Measurements from ENCODE around the gene ASXL1. TPM values are rescaled to one million over a fixed set of nuclear protein-coding genes. Genes with fewer than 3 reads are reported as not detected.

Gene ASXL1
- total RNA-seq, 2 donors from 2014 or later, result 39.9 to 42.5 TPM

GRCh38 chr20:32480371-32481241, 122.5 kb downstream of the ASXL1 start:
- DNase-seq, result peak in 1 of 2 donors; percentile 35
- intact Hi-C loops (cut with DNase I, micrococcal nuclease), result loop anchor here in 1 of 2 donors (10.0 kb wide), 1 partner anchor 126 kb away; the partner anchor contains the start of gene ASXL1

GRCh38 chr20:32481311-32482142, 123.4 kb downstream of the ASXL1 start:
- ATAC-seq (peak; percentile 9), DNase-seq (peak; percentile 48 to 61)
- intact Hi-C loops (cut with DNase I, micrococcal nuclease), result loop anchor here in 1 of 2 donors (10.0 kb wide), 1 partner anchor 127 kb away; the partner anchor contains the start of gene ASXL1

More at GRCh38 chr20:32480371-32481241, 122.5 kb downstream of the ASXL1 start:
- no peak for ATAC-seq

- no peak for DNase-seq
- ATAC-seq, result no peak
- intact Hi-C loops (cut with DNase I, micrococcal nuclease), result loop anchor here in 1 of 2 donors (10.0 kb wide), 1 partner anchor 127 kb away; the partner anchor contains the start of gene ASXL1
These were observed 124.0 kb downstream of the ASXL1 start for GRCh38 chr20:32482143-32482441.

- ATAC-seq (peak; percentile 18), DNase-seq (peak; percentile 48 to 64)
- intact Hi-C loops (cut with DNase I, micrococcal nuclease), result loop anchor here in 1 of 2 donors (10.0 kb wide), 1 partner anchor 128 kb away; the partner anchor contains the start of gene ASXL1
These were observed 124.5 kb downstream of the ASXL1 start for GRCh38 chr20:32482442-32483261.

- peak; percentile 53 for ATAC-seq
- DNase-seq, result peak; percentile 84 to 86
- intact Hi-C loops (cut with DNase I, micrococcal nuclease), result loop anchor here in 1 of 2 donors (10.0 kb wide), 1 partner anchor 129 kb away; the partner anchor contains the start of gene ASXL1
These were observed 125.5 kb downstream of the ASXL1 start for GRCh38 chr20:32483351-32484224.

GRCh38 chr20:32484225-32484957, 126.3 kb downstream of the ASXL1 start:
- DNase-seq, result peak; percentile 64 to 73
- peak; percentile 16 for ATAC-seq

GRCh38 chr20:32484958-32485769, 127.0 kb downstream of the ASXL1 start:
- ATAC-seq (peak; percentile 42), DNase-seq (peak; percentile 76 to 89)
- intact Hi-C loops (cut with DNase I, micrococcal nuclease), result loop anchor here in 1 of 2 donors (10.0 kb wide), 1 partner anchor 130 kb away; the partner anchor contains the start of gene ASXL1

More at GRCh38 chr20:32484225-32484957, 126.3 kb downstream of the ASXL1 start:
- intact Hi-C loops (cut with DNase I, micrococcal nuclease), result loop anchor here in 1 of 2 donors (10.0 kb wide), 1 partner anchor 130 kb away; the partner anchor contains the start of gene ASXL1

GRCh38 chr20:32485770-32486478, 127.8 kb downstream of the ASXL1 start:
- ATAC-seq (peak; percentile 7), DNase-seq (no peak)

GRCh38 chr20:32487381-32487780, 129.2 kb downstream of the ASXL1 start:
- ATAC-seq (no peak), DNase-seq (no peak)
- intact Hi-C loops (cut with DNase I, micrococcal nuclease), result loop anchor here in 1 of 2 donors (10.0 kb wide), 1 partner anchor 133 kb away; the partner anchor contains the start of gene ASXL1

More at GRCh38 chr20:32485770-32486478, 127.8 kb downstream of the ASXL1 start:
- intact Hi-C loops (cut with DNase I, micrococcal nuclease), result loop anchor here in 1 of 2 donors (10.0 kb wide), 1 partner anchor 131 kb away; the partner anchor contains the start of gene ASXL1

GRCh38 chr20:32488066-32488838, 130.1 kb downstream of the ASXL1 start:
- intact Hi-C loops (cut with DNase I, micrococcal nuclease), result loop anchor here in 1 of 2 donors (10.0 kb wide), 1 partner anchor 133 kb away; the partner anchor contains the start of gene ASXL1

More at GRCh38 chr20:32488066-32488838, 130.1 kb downstream of the ASXL1 start:
- DNase-seq (no peak), ATAC-seq (no peak)
